NCI-H146 (cell line): ENCODE data around the gene LRRC8C.
"Not testable (repeated sequence)": the region's sequence is repeated elsewhere in the genome, so short reads cannot be mapped to it uniquely, and the experiment has no call there.

Source experiments
- DNase-seq: peaks from one replicate; lab custom pipeline; 2025; lab: John Stamatoyannopoulos, UW

LRRC8C gene

GRCh38 chr1:89632657-89633247, at the start of gene LRRC8C:
TSS of gene LRRC8C (plus strand) at chr1:89633120. CDS start at chr1:89686474, 53,354 bp downstream.
- DNase-seq = peak; percentile 84

GRCh38 chr1:89584211-89584610, 48.7 kb upstream of the LRRC8C start:
- no peak for DNase-seq

GRCh38 chr1:89584781-89585180, 48.1 kb upstream of the LRRC8C start:
- no peak for DNase-seq

- no peak for DNase-seq
These were observed 45.2 kb upstream of the LRRC8C start for GRCh38 chr1:89587729-89588161.

GRCh38 chr1:89588480-89588879, 44.4 kb upstream of the LRRC8C start:
- DNase-seq = no peak

GRCh38 chr1:89589515-89589914, 43.4 kb upstream of the LRRC8C start:
- DNase-seq = no peak

GRCh38 chr1:89590341-89591080, 42.4 kb upstream of the LRRC8C start:
- DNase-seq = no peak

GRCh38 chr1:89592861-89593302, 40.0 kb upstream of the LRRC8C start:
- DNase-seq = not testable (repeated sequence)

- DNase-seq = no peak
These were observed 38.7 kb upstream of the LRRC8C start for GRCh38 chr1:89594096-89594740.

- DNase-seq = no peak
These were observed 36.2 kb upstream of the LRRC8C start for GRCh38 chr1:89596698-89597097.

- DNase-seq = peak; percentile 36
These were observed 34.2 kb upstream of the LRRC8C start for GRCh38 chr1:89598450-89599331.

- DNase-seq = no peak
These were observed 33.6 kb upstream of the LRRC8C start for GRCh38 chr1:89599332-89599630.

- DNase-seq = no peak
These were observed 32.3 kb upstream of the LRRC8C start for GRCh38 chr1:89600451-89601224.

- DNase-seq = no peak
These were observed 30.0 kb upstream of the LRRC8C start for GRCh38 chr1:89602871-89603404.

GRCh38 chr1:89603651-89604413, 29.1 kb upstream of the LRRC8C start:
- DNase-seq = no peak

GRCh38 chr1:89604414-89604735, 28.5 kb upstream of the LRRC8C start:
- DNase-seq = no peak

GRCh38 chr1:89605692-89606091, 27.2 kb upstream of the LRRC8C start:
- DNase-seq = no peak

GRCh38 chr1:89606227-89606980, 26.5 kb upstream of the LRRC8C start:
- no peak for DNase-seq

- DNase-seq = no peak
These were observed 25.8 kb upstream of the LRRC8C start for GRCh38 chr1:89607156-89607555.
